ENCODE data around the gene IL21. TPM values are rescaled to one million over a fixed set of nuclear protein-coding genes. Genes with fewer than 3 reads are reported as not detected.

IL21 gene
- total and polyA plus RNA-seq, 2 donors (not counting 1 experiment from before 2014, with no cell fraction given) = not detected

- no peaks in the 10 kb centered on the region for H3K9me3 ChIP-seq (ENCODE audit: control extremely low read depth in 1 of 3, control insufficient read depth in 2 of 3, insufficient read depth in 1 of 3, low read length in 2 of 3)
- no peaks in the 10 kb centered on the region for H4K20me1 ChIP-seq (ENCODE audit: control insufficient read depth, insufficient read depth, low read length, poor library complexity, severe bottlenecking)
- H3K4me1 ChIP-seq (ENCODE audit: control insufficient read depth in 2 of 2, insufficient read depth in 2 of 2, low read length in 2 of 2) = no peaks in the 10 kb centered on the region
- Mint-ChIP-seq H3K4me3 (no peak overlapping the region), H3K9me3 (ENCODE audit: insufficient read depth) (no peaks in the 10 kb centered on the region), H3K4me1 (no peaks in the 10 kb centered on the region), H3K27me3 (peaks cover 3% of the 10 kb centered on the region), H3K27ac (no peak overlapping the region)
- intact Hi-C loops (cut with micrococcal nuclease) = no loop called here
- ATAC-seq (ENCODE audit: low read depth) = no peak
- DNase-seq = no peak
- ChIA-PET POLR2A (no interaction called here), CTCF (no interaction called here)
- peaks cover 0 to 4% (median under 1%) of the 10 kb centered on the region in 4 experiments for H3K27me3 ChIP-seq (replicated peaks in 1 of 4; ENCODE audit: control extremely low read depth in 1 of 4, control insufficient read depth in 3 of 4, insufficient read depth in 4 of 4, low read length in 3 of 4)
- no peak overlapping the region for H3K4me3 ChIP-seq (ENCODE audit: control extremely low read depth in 1 of 5, extremely low read depth in 1 of 5, insufficient read depth in 1 of 5, low read depth in 2 of 5, low read length in 4 of 5)
- no peaks in the 10 kb centered on the region for H3K36me3 ChIP-seq (replicated peaks in 1 of 2; ENCODE audit: control extremely low read depth in 1 of 2, control insufficient read depth in 1 of 2, extremely low read depth in 1 of 2, insufficient read depth in 2 of 2, low read length in 1 of 2)
- H3K9ac ChIP-seq (ENCODE audit: low read length) = no peak overlapping the region
- no peak overlapping the region for H2AFZ ChIP-seq (ENCODE audit: insufficient read depth, low read depth, low read length, poor library complexity, severe bottlenecking)
- no peak overlapping the region for H3K4me2 ChIP-seq (replicated peaks; ENCODE audit: low read depth, low read length, poor library complexity, severe bottlenecking)
- H3K27ac ChIP-seq (ENCODE audit: low read length in 2 of 2) = no peak overlapping the region
- TF ChIP-seq EZH2 (IDR thresholded peaks at IDR 0.05; ENCODE audit: borderline replicate concordance, insufficient read depth, low read depth, low read length, poor library complexity, severe bottlenecking) (no peak), CTCF (IDR thresholded peaks at IDR 0.05) (no peak)
- H3K79me2 ChIP-seq (ENCODE audit: control insufficient read depth, insufficient read depth, low read length) = no peaks in the 10 kb centered on the region
- WGBS (ENCODE audit: insufficient coverage) = no CpG with 5 or more reads among the region's 3 CpGs
Observed at GRCh38 chr4:122612540-122612939, 8.3 kb downstream of the IL21 start.

- intact Hi-C loops (cut with micrococcal nuclease) = no loop called here
Observed at GRCh38 chr4:122606364-122607043, 14.4 kb downstream of the IL21 start.

More at GRCh38 chr4:122606364-122607043, 14.4 kb downstream of the IL21 start:
- POLR2A ChIA-PET = no interaction called here
- Histone ChIP-seq H3K4me3 (ENCODE audit: control extremely low read depth in 1 of 5, extremely low read depth in 1 of 5, insufficient read depth in 1 of 5, low read depth in 2 of 5, low read length in 4 of 5) (no peak overlapping the region), H3K9ac (ENCODE audit: low read length) (no peak overlapping the region), H3K27me3 (replicated peaks in 1 of 4; ENCODE audit: control extremely low read depth in 1 of 4, control insufficient read depth in 3 of 4, insufficient read depth in 4 of 4, low read length in 3 of 4) (peaks cover 0 to 13% (median 2%) of the 10 kb centered on the region in 4 experiments), H3K4me1 (ENCODE audit: control insufficient read depth in 2 of 2, insufficient read depth in 2 of 2, low read length in 2 of 2) (no peaks in the 10 kb centered on the region), H3K9me3 (ENCODE audit: control extremely low read depth in 1 of 3, control insufficient read depth in 2 of 3, insufficient read depth in 1 of 3, low read length in 2 of 3) (no peaks in the 10 kb centered on the region), H4K20me1 (ENCODE audit: control insufficient read depth, insufficient read depth, low read length, poor library complexity, severe bottlenecking) (no peaks in the 10 kb centered on the region), H3K27ac (ENCODE audit: low read length in 2 of 2) (no peak overlapping the region), H2AFZ (ENCODE audit: insufficient read depth, low read depth, low read length, poor library complexity, severe bottlenecking) (no peak overlapping the region), H3K79me2 (ENCODE audit: control insufficient read depth, insufficient read depth, low read length) (no peaks in the 10 kb centered on the region), H3K36me3 (replicated peaks in 1 of 2; ENCODE audit: control extremely low read depth in 1 of 2, control insufficient read depth in 1 of 2, extremely low read depth in 1 of 2, insufficient read depth in 2 of 2, low read length in 1 of 2) (no peaks in the 10 kb centered on the region), H3K4me2 (replicated peaks; ENCODE audit: low read depth, low read length, poor library complexity, severe bottlenecking) (no peak overlapping the region)
- ATAC-seq (ENCODE audit: low read depth) (no peak), DNase-seq (no peak)
- 100% methylated on average over 1 of the region's 4 CpGs for WGBS (ENCODE audit: insufficient coverage)
- CTCF ChIA-PET = no interaction called here
- H3K4me3 Mint-ChIP-seq = no peak overlapping the region
- H3K27me3 Mint-ChIP-seq = peaks cover 20% of the 10 kb centered on the region
- no peak overlapping the region for H3K27ac Mint-ChIP-seq
- no peak for TF ChIP-seq CTCF (IDR thresholded peaks at IDR 0.05)
- no peak for TF ChIP-seq EZH2 (IDR thresholded peaks at IDR 0.05; ENCODE audit: borderline replicate concordance, insufficient read depth, low read depth, low read length, poor library complexity, severe bottlenecking)
- no peaks in the 10 kb centered on the region for H3K9me3 Mint-ChIP-seq (ENCODE audit: insufficient read depth)
- H3K4me1 Mint-ChIP-seq = no peaks in the 10 kb centered on the region
